ENCODE results near the gene RNASEL.

DNA sequence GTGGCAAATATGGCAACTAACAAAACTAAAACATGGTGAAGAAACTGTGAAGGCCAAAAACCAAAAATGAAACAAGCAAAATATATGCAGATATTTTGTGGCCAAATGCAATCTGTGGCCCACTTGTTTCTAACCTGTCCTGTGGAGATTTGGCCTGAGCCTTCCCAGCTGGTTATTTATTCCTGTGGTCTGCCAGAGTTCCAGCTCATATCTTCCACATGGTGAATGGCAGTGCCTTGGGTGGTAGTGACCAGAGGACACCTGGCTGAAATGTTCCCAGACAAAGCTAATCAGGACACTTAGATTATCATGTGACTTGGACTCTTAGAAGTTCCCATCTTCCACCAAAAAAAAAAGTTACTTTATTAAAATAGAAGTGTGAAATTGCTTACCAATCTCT is 39.7 kb downstream of the RNASEL start:
- TF ChIP-seq, protein P1, sequence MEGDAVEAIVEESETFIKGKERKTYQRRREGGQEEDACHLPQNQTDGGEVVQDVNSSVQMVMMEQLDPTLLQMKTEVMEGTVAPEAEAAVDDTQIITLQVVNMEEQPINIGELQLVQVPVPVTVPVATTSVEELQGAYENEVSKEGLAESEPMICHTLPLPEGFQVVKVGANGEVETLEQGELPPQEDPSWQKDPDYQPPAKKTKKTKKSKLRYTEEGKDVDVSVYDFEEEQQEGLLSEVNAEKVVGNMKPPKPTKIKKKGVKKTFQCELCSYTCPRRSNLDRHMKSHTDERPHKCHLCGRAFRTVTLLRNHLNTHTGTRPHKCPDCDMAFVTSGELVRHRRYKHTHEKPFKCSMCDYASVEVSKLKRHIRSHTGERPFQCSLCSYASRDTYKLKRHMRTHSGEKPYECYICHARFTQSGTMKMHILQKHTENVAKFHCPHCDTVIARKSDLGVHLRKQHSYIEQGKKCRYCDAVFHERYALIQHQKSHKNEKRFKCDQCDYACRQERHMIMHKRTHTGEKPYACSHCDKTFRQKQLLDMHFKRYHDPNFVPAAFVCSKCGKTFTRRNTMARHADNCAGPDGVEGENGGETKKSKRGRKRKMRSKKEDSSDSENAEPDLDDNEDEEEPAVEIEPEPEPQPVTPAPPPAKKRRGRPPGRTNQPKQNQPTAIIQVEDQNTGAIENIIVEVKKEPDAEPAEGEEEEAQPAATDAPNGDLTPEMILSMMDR (IDR thresholded peaks at IDR 0.05) = no peak
- TF ChIP-seq EZH2 (IDR thresholded peaks at IDR 0.05) (no peak), EZH2phosphoT487 (IDR thresholded peaks at IDR 0.05) (no peak)

Measured in neural progenitor cell (in vitro differentiated cells).